A204.1 (cell line): Measurements from ENCODE around the gene HIBADH.

Experiments used
- FAIRE-seq: peaks from 2 replicates; lab custom pipeline; 2012; peaks lifted over from hg19 to GRCh38; lab: Jason Lieb, UNC

The HIBADH gene

DNA sequence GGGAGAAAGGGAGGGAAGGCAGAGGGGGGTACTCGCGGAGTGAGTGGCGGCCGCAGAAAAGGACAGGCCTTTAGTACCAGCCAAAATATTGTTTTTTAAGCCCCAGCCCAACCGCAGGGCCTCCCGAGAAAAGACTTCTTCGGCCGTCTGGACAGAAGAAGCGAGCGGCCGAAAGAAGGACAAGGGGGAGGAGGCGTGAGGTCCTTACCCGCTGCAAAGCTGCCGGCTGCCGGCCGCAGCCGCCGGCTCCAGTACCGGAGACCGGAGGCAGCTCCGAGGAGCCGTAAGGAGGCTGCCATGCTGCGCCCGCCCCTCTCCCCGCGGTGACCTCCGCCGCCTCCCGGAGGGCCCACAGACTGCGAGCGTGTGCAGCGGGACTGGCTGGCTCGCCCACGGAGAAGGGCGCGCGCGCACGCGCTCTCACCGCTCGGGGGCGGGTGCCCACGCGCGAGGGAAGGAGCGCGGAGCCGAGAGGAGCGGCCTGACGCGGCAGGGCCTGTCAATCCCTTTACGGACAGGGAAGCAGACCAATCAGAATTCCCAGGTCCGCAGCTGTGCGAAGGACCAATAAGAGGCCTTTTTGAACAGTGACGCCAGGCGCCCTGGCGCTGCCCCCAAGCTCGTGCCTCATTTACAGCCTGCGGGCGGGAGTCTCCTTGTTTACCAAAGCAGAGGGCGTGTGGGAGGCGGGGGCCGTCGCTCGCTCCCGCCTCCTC lies at the start of gene HIBADH:
HIBADH (minus strand) TSS at position 394 of the 716 bp plus-strand sequence; CDS start at position 299, 95 bp downstream.
- FAIRE-seq, result peak; percentile 91

DNA sequence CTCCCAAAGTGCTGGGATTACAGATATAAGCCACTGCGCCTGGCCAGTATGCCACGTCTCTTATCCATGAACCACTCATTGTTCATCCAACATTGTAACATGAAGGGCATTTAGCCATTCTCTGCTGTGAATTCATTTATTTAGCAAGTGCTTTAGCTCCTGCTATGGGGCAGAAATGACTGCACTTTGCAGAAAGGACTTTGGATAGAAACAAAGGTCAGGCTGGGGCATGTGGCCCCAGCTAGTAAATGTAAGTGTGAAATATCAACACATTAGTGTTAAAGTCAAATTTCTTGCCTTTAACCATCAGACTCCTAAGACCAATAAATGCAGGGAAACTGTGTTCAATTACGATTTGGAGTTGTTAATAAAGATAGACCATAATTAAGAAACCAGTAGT lies 49.5 kb upstream of the HIBADH start:
- FAIRE-seq, result no peak

DNA sequence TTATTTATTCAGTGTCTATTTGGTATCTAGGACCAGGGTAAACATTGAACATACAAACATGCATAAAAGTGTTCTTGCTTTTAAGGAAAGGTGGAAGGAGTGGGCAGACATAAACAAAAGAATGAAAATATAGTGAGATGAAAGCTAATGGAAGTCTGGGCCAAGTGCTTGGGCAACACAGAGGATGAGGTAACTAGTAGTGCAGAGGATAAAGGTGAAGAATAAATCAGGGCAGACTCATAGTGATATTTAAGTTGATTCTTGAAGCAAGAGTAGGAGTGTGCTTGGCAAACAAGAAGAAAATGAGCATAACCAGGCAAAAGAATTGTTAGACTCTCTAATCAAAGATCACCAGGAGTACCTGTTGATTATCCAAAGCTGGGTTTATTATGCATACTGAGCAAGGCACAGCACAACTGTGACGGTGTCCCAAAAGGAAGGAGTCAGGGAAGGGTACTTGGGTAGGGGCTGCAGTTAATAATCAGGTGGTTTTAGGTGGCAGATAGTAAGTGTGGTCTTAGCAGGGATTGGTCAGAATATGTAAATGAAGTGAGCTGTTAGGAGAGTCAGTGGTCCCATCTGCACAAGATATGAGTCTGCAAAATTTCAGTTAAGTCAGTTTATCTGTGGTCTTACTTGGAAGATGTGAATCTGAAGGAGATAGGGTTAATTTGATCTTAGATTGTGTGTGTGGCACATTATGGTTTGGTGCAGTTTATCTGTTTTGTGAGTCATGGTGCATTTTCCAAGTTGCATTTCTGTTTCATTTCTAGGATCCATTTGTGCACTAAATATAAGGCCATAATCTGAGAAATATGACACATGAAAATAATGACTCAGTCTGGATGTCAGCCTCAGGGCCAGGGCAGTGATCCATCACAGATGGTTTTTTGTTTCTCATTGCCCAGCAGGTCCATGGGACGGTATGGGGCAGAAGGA lies 46.7 kb upstream of the HIBADH start:
- no peak for FAIRE-seq

DNA sequence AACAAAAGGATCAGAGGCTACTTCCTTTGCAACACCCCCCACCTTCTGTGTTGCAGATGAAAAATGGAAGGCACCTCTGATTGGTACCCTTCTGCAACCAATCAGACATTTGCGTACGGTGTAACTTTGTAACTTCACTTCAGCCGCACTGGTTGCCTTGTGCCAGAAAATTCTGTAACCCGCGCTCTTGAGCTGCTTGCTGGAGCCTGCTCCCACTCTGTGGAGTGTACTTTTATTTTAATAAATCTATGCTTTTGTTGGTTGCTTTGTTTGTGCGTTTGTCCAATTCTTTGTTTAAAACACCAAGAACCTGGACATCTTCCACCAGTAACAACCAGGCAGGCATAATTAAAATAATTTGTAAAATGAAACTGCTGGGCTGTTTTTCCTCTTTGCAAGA lies 45.8 kb upstream of the HIBADH start:
- no peak for FAIRE-seq

DNA sequence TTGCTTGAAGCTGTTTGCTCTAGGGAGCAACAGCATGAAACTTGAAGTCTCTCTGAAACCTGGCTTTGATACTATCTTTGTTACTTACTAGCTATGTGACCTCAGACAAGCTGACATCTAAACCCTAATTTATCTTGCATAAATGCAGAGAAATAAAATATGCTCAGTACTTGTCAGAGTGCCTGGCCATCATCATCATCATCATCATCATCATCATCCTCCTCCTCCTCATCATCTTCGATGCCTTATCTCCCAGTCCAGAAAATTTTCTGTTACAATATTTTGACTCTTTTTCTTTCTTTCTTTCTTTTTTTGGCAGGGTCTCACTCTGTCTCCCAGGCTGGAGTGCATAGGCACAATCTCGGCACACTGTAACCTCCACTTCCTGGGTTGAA lies 42.5 kb upstream of the HIBADH start:
- FAIRE-seq, result no peak

DNA sequence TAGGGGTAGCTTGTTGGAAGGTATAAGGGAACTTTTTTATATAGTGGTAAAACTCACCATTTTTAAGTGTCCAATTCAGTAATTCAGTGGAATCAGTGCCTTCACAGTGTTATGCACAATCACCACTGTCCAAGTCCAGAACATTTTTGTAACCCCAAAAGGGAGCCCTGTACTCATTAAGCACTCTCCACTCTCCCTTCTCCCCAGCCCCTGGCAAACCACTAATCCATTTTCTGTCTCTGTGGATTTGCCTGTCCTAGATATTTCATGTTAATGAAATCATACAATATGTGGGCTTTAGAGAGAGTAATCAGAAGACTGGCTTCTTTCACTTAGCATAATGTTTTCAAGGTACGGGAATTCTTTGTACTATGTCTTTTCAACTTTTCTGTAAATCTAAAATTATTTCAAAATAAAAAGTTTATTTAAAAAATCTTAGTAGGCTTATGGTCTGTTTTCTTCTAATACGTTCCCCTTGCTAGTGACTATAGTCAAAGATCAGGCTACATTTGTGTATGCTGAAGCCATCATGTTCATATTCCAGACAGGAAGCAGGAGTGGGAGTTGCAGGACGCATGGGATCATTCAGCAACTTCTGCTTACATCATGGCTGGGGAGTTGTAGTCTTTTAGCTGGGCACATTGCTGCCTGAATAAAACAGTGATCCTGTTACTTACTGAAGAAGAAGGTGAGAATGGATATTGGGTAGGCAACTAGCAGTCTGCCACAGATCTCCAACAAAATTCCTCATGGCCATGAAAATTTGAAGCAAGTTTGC lies 41.9 kb upstream of the HIBADH start:
- FAIRE-seq, result no peak

DNA sequence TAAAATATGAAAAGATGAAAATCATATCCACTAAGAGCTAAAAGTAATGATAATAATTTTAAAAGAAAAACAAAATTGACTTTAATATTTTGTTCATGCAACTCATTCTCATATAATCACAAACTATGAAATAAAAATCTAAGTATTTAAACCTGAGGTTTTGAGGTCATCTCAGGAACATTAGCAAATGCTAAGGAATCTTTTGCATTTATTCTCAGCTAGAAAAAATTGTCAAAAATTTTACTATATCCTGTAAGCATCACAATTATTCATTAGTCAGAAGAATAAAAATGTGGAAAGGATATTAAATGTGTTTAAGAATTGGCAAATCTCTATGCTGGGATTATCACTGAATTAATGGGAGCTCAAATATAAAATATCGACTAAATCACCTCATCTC lies 40.5 kb upstream of the HIBADH start:
- peak; percentile 65 for FAIRE-seq

DNA sequence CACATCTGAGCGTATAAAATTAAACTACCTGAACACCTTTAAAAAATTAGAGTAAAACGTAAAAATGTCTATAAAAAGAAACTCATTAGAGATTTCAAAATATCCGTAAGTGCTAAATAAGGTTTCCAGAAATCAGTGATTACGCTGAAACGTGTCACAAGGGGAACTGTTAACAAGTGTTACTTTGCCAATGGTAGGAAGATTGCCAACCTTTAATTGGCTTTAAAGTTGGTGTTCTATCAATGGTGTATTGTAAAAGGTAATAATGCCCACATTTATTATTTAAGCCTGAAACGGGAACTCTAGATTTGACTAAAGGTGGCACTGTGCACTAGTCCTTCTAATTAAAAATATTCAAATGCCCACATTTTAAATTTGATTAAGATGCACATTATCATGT lies 37.8 kb upstream of the HIBADH start:
- FAIRE-seq, result no peak

DNA sequence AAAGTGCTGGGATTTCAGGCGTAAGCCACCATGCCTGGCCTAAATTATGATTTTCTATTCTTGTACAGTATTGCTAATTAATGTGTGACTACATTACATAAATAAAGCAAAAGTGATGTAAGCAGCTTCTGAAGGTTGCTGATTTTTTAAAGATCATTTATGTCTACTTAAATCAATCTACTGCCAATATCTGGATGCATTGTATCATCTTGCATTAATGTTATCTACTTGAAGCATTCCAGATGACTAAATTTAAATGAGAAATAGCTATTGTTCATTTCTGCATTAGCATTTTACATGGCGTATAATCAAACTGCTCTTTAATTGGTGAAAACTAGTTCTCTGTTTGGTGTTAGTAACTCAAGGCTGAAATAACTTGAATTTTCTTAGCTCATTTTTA lies 37.1 kb upstream of the HIBADH start:
- no peak for FAIRE-seq

DNA sequence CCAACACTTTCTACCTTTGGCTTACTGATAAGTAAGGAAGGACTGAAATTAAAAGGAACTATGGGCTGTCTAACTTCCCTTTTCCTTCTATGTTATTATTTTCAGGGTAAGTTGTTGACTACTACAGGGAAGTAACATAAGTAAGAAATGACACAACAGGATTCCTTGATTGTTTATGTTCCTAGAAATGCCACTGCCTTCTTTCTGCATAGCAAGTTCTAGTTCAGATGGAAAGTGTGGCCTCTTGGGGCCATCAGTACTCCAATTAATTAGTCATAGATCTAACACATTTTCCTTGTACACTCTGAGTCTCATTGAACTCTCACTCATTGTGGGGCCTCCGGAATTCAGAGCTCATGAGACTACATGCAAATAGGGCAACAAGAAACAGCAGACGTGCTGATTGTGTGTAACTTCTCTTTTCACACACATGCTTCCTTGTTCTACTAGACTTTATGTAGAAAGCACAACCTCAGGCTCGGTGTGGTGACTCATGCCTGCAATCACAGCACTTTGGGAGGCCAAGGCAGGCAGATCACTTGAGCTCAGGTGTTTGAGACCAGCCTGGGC lies 35.3 kb upstream of the HIBADH start:
- FAIRE-seq, result no peak

DNA sequence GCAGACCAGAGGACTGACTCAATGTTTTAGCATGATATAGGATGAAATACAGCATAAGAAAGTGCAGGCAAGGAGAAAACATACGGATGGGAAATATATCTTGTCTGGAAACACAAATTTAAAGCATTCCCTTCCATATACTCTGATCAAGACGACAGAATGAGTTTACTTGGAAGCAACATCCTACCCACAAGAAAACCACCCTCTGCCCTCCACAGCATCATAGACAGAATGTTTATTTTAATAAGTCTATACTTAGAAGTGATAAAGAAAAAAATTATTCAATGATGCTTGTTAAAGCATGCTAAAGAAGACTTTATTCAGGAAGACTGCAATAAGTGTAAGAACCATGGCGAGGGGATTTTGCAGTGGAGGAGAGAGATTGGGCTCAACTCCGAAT lies 32.4 kb upstream of the HIBADH start:
- no peak for FAIRE-seq

DNA sequence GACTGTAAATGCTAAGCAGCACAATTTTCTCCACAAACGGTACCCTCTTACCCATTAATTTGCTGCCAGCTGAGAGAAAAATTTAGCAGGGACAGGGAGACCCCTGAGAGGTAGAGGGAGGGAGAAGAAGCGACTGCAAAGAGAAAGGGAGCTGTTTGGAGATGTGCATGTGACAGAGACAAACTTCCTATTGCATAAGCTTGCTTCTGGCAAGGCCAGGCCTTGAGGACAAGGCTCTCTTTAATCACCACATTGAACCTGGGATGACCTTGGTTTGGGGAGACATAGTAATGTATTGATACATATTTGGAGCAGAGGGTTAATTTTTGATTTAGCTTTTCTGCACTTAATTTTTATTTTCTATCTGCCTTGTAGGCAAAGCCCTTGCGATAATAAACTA lies 31.1 kb upstream of the HIBADH start:
- no peak for FAIRE-seq

DNA sequence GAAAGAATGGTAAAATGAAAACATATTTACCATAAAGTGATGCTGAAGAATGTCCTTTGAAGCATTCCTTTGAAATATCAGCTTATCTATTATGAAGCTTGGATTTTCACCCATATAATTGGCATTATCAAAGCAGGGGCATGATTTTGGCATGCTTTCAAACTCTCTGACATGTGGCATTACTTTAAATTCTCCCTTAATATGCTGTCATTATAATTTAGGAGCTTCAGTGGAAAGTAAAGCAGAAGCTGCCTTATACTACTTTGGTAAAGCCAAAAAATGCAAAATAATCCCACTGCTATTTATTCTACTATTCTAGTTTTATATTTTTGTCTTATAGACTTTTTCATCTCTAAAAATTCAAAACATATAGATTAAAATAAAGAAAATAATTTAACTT lies 28.0 kb upstream of the HIBADH start:
- peak; percentile 25 for FAIRE-seq

DNA sequence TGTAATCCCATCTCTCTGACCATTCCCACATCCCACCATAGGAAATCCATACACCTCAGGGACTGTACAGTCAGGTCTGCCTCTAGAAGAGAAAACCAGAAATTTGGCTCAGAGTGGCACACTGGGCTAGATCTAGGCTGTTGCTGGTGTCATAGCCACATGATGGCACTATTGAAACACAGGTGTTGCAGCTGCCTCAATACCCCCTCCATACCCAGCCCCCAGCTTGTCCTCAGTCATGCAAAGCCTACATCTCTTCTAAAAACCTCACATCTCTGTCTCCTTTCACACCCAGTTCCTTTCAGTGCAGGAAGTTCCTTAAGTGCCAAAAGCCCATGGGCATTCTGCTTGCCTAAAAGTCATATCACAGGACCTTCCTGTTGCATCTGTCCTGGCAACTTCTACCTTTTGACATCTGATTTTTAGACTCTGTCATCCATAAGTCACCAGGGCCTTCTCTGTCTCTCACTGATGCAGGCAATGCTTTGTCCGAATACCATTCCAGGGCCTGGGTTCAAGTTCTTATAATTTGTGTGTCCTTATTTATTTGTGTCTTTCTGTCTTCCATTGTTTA lies 27.0 kb upstream of the HIBADH start:
- peak; percentile 52 for FAIRE-seq

DNA sequence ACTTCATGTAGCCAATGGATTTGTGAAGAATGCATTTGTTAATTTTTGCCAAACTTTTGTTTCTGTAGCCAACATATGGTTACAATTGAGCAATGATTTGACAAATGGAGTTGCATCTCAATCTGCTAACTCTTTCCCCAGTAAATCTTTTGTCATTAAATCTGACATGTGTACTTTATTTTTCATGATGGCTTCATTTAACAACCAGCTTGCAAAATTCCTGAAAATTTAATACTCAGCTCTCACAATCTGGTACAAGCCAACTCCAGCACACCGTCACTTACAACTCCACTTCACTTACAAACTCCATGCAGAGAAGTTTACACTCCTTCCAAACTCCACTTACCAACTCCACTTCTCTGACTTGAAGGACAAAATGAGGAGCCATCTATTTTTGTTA lies 26.5 kb upstream of the HIBADH start:
- FAIRE-seq, result no peak

DNA sequence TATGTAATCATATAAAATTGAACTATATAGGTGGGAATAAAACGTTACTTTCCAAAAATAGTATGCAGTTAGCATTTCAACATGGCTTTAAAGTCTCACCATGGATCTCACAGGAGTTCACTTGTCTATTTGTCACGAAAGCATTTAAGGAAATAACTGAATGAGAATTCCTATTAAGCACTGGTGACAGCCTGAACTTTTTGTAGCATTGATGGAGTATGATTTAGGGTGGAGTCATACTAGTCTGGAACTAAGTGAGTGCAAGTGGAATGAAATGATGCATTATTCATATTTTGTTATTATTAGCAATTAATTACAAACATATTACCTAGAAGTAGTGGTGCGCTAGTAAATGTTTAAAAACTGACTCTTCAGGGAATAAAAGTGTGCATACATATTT lies 26.0 kb upstream of the HIBADH start:
- FAIRE-seq, result no peak

DNA sequence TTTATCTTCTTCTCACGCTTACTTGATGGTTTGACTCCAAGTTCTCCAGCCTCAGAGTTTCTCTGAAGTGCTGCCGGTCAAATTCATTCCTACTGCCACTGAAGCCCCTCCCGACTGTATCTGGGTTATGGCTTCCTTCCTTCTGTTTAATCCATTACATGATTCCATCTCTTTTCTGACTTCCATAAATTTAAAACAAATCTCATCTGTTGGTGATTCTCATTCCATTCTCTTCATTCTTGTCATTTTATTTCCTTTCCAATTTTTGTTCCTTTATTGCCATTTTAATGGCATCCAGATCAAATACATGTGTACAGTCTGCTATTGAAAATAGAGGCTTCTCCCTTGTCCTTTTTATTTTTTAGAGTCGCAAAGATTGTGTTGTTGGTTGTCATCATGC lies 25.4 kb upstream of the HIBADH start:
- FAIRE-seq, result no peak

DNA sequence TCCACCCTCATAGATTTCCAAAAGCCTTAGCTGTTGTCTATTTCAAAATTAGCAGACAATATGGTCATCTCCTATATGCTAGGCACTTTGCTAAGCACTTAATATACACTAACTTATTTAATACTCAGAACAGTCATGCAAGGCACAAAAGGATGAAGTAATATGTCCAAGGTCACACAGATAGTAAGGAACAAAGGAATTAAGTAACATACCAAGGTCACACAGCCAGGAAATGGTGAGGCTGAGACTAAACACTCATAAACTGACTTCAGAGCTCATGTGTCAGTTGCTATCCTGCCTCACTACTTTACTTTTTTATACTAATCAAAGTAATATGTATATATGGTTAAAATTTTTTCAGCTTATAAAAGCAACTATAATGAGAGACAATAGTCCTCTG lies 23.6 kb upstream of the HIBADH start:
- FAIRE-seq, result no peak

DNA sequence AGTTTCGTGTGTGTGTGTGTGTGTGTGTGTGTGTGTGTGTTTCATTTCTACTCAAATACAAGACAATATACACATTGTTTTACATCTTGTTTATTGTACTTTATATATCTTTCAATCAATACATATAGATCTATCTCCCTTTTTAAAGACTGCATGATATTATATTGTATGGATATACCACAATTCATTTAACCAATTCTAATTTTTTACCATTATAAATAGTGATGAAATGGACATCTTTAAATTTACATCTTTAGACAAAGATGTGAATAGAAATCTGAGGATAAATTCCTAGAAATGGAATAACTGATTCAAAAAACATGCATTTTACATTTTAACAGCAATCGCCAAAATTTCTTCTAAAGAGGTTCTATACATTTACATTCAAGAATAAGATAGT lies 23.2 kb upstream of the HIBADH start:
- no peak for FAIRE-seq

DNA sequence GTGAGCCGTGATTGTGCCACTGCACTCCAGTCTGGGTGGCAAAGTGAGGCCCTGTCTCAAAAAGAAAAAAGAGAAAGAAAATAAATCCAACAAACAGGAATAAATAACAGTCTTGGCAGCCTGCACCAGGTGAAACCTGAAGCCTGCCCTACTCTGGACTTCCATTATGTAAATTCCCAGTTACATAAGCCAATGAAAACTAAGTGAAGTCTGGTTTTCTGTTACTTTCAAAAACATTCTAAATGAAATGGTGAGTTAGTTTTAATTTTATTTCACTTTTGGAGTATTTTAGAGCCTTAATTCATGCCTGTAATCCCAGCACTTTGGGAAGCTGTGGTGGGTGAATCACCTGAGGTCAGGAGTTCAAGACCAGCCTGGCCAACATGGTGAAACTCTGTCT lies 22.5 kb upstream of the HIBADH start:
- FAIRE-seq, result no peak

DNA sequence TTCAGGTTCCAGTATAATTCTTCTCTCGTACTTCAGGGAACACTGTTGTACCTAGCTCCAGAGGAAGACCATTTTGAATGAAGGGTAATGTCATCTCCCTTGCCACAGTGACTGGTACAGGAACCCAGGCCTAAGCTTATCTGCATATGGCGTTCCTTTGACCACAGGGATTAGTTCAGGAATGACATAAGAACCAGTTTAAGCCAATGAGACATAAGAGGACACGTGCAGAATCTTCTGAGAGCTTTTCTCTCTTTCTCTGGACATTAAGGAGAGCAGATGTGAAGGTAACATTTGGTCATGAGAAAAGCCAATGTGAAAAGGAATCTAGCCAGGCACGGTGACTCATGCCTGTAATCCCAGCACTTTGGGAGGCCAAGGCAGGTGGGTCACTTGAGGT lies 21.8 kb upstream of the HIBADH start:
- FAIRE-seq, result no peak

DNA sequence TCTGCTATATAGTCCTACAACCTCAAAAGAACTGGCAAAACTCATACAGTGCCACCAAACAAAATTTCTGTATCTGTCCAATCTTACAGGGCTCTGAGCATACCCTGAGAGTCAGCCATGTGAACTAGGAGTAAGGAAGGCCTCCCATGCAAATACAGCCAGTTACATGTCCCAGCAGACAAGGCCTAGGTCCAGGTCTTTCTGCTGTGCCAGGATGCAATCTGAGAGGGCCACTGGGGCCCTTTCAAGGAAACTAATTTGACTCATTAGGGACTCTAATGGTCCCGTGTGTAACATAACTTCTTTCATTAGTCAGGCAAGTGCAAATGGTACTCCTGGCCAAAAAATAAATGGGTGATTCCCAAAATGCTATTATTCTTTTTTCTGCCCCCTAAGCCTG lies 17.9 kb upstream of the HIBADH start:
- no peak for FAIRE-seq
